ENCODE results near the gene LIPC.

The LIPC gene

DNA sequence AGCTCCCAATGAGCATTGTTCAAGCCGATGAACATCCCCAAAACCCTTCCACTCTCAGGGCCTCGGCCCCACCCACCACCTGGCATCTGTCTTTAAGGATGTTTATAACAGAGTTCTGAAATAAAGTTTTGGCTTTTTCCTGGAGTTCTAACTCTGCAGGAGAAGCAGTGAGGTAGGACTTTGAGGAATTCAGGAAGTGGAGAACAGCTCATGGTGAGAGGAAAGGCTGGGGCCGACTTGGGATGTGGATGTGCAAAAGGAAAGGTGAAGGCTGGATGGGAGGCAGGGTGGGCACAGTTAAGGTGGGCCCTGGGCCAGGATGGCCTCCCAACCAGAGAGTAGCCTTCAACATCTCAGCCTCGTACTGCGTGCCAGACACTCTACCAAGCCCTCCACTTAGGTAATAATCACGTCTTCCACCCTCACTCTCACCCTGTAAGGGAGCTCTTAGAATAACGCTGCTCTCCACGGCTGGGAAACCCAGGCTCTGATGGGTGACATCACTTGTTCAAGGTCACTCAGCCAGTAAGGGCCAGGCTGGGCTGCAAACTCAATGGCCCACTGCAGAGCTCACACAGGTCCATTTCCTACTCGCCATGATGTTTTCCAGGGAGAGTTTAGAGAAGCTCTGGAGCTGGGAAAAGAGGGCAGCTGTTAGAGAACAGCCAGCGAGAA, 28.5 kb downstream of the LIPC start:
- DNase-seq, result no peak

DNA sequence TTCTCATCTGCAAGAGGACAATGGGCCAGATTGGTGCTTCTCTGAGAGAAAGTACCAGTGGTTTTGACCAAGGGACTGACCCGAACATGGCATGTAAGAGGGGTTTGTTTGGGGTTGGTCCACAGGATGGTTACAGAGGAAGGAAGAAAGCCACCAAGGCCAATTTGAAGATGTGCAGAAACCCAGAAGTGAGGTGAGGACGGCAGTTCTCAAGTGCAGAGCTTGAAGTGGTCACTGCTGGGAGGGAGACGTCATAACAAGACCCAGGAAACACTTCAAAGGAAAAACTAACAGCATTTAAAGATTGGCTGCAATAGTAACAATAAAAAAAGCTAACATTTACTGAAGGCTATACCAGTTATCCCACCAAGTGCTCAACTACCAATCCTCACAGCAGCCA, 29.1 kb downstream of the LIPC start:
- DNase-seq, result no peak

- DNase-seq, result no peak
These were observed 30.8 kb downstream of the LIPC start for GRCh38 chr15:58462547-58462946.

DNA sequence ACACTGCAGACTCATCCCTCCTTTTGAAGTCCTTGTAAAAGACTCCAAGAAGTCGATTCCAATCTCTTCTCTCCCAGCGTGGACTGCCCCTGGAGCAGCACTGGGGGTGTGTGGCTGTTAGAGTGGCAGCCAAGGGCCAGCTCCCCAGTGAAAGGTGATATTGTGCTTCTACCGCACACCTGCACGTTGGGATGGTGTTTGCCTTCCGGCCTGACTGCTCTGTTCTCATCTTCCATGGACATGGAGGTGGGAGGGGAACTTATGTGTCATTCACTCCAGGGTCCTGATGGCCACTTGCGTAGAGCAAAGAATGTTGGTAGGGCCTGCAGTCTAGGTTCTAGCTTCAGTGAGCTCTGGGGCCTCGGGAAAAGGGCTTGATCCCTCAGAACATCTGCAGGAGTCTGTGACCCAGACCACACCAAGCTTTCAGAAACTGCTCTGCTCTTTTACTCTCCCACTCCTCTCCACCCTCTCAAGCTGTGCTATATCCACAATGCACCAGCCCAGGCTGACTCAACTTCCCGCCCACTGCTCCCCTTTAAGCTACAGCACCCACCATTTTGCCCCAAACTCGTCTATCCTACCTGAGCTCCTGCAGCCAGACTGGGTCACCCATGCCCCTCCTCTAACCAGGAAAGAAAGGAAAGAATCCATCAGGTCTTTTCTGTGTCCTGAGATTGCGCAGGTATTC, 31.3 kb downstream of the LIPC start:
- no peak for DNase-seq

GRCh38 chr15:58463815-58464650, 32.2 kb downstream of the LIPC start:
- DNase-seq, result no peak

GRCh38 chr15:58465070-58465469, 33.3 kb downstream of the LIPC start:
- no peak for DNase-seq

GRCh38 chr15:58465866-58466517, 34.2 kb downstream of the LIPC start:
- DNase-seq, result no peak

DNA sequence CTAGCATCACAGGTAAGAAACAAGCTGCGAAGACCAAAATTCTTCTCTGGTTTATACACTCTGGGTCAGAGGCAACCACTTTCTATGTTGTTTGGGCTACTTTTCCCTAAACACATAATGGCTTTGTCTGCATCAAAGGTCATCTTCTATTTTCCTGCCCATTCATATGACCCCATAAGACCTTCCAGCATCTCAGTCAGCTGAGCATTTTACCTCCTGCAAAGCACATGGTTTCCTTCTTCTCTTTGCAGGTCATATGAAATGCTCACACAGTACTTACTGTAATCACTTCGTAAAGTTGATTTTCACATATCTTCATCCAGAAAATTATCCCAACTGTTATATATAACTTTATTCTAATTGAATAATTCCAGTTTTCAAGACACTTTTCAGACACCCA, 34.8 kb downstream of the LIPC start:
- no peak for DNase-seq

GRCh38 chr15:58467121-58467721, 35.4 kb downstream of the LIPC start:
- no peak for DNase-seq

- DNase-seq, result no peak
These were observed 36.1 kb downstream of the LIPC start for GRCh38 chr15:58467722-58468423.

- DNase-seq, result no peak
These were observed 37.9 kb downstream of the LIPC start for GRCh38 chr15:58469432-58470353.

GRCh38 chr15:58471348-58471747, 39.6 kb downstream of the LIPC start:
- DNase-seq, result no peak

- DNase-seq, result no peak
These were observed 40.4 kb downstream of the LIPC start for GRCh38 chr15:58472221-58472620.

DNA sequence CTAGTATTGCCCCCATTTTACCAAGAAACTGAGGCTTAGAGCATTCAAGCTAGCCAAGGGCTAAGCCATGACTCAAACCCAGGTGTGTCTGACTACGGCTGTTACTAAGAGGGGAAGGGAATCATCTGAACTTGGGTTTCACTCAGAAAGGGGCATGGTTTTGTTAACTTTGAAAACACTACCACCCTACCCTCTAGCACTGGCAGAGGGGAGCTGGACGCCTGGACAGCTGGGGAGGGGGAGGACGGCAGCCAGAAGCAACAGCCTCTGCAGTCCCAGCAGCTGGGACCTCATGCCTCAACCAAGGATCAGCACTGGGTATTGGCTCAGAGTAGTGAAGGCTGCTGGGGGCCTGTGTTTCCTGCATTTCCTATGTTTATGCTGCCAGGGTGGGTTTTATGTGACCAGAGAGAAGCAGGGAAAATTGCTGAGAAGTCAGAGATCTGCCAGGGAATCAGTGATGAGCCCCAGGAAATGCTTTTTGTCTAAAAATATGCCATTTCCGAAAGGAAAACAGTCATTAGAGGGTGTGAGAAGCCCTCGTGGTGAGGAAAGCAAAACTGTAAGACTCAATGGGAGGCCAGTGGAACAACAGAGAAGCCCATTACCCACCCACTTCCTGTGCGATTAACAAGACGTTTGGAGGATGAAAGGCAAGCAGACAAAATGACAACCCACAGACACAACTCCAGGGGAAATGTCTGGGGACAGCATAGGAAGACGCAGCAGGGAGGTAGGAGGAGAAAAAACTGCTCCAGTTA, 41.2 kb downstream of the LIPC start:
- no peak for DNase-seq

GRCh38 chr15:58473724-58474123, 41.9 kb downstream of the LIPC start:
- no peak for DNase-seq

DNA sequence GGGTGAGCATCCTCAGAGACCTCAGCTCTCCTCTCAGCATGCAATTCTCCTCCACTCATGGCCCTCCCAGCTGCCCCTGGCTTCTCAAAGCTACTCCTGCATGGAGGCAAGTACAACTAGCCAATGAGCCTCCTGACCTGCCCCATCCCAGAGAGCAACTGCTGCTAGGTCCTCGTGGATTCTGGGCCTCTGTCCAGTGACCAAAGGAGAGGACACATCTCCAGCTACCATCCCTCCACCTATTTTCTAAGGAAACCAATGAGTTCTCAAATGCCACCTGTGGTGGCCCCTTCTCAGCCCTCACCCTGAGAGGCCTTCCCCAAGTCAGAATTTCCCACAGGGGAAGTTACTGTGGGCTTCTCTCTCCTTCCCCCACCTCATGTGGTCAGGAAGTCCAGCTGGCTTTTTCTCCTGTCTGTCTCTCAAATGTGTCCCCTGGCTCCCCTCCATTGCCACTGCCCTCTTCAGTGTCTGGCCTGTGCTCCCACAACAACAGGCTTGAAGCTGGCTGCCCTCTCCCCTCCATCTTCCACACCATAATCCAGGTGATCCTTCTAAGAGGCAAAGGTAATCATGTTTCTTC, 43.0 kb downstream of the LIPC start:
- DNase-seq, result no peak

DNA sequence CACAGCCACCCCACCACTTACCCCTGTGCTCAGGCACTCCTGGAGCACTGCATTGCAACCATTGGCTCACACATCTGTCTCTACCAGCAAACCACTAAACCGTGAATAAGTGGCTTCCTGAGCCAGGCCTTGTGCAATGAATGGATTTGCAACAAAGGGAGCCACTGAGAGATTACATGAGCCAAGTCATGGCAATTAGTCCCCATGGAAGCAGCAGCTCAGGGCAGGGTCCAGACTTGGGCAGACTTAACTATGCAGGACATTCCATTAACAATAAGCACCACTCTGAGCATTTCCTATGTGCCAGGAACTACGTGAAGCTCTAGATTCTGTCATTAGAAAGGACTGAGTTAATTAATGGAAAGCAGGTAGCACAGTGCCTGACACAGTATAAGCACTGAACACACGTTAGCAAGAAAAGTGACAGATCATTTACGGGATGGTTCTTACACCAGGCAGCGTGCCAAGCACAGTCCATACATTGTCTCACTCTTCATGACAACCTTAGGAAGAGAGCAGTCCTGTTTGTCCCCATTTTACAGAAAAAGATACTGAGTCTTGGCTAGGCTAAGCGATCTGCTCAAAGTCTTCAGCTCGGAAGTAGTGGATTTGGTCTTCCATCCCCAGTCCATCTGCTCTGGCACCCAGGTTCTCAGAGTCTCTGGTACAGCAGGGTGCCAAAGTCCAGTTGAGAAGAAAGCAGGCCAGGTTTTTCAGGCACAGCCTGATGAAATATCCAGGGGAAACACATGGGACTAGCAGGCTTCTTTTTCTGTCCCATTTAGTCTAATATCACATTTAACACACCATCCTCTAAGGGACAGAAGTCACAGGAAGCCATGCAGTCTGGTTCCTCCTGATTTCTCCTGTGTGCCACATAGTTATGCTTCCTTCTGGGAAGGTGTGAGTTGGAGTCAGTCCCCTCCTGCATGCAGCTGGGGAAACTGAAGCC, 44.1 kb downstream of the LIPC start:
- DNase-seq, result peak in 1 of 2 donors; percentile 42

DNA sequence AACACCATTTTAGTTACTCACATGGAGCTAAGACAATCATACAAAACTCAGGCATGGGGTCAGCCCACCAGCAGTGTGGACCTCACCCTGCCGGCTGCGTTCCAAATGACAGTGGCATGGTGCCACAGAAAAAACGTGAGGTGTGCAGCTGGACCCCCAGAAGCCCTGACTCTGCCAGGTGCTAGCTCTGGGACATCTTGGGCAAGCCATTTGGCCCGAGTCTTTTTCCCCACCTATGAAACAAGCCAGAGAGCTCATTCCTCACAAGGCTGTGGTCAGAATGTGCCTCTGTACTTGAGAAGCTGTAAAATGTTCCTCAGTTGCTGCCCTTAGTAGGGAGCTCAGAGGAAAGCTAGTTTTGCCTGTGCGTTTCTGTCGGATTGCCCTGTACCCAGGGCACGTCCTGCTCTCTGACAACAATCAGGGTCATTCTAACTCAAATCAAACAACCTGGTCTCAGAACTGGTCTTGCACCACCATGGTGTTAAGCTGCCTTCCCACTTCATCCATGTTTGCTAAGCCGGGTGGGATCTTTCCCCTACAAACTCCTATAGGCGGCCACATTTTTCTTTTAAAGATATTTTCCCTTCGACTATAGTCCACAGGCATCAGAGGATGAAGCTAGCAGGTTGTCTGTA, 44.9 kb downstream of the LIPC start:
- no peak for DNase-seq

All from hippocampal formation (tissue), 2 donors.